NCI-H460 (cell line): ENCODE results near the gene VWA5A. TPM values are rescaled to one million over a fixed set of nuclear protein-coding genes. Genes with fewer than 3 reads are reported as not detected.
"Not testable (repeated sequence)": the region's sequence is repeated elsewhere in the genome, so short reads cannot be mapped to it uniquely, and the experiment has no call there.

Experiments
- DNase-seq: peaks from one replicate; pipeline ENCODE4 v3.0.0-alpha.2; 2016; ENCODE audit warnings: low read depth; ENCODE audit errors: extremely low read depth
- total RNA-seq: library from RNA; depleted of rRNA; stranded (reverse); fragments of >200 nt; shearing (Covaris generic); gene quantifications from 2 replicates; pipeline ENCODE4 v1.2.3, GENCODE V29; 2014

VWA5A gene
- total RNA-seq, 1 experiment from 2014 or later = 16.4 TPM

DNA sequence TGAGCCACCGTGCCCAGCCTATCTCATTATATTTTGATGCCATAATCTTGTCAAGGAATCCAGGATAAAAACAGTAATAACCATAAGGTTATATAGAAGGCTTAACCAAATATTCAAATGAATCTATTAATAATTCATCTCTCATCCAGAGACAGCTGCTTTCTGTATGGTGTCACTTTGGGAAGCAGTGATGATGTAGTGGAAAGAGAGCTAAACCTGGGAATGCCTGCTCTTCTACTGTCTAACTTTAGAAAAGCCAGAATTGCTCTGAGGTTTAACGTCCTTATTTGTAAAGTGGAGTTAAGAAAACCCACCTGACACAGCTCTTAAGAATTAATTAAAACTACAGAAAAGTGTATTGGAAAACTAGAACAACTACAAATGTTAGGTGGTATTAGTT, 38.6 kb downstream of the VWA5A start:
- no peak for DNase-seq

DNA sequence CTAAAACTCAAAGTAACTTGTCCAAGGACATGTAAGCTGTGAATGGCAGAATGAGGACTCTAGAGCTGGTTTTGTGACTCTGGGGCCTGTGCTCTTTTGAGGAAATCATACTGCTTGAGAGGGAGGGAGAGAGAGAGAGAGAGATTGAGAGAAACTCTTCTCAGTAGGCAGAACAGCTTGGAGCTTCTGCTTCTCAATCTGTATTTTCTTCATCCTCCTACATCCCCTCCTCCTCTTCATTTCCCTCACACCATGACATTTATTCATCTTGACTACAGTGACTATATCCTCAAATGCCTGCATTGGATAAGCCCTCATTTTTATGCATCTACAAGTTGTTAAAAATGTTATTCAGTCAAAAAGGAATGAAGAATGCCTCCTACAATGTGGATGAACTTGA, 44.2 kb downstream of the VWA5A start:
- no peak for DNase-seq

GRCh38 chr11:124160986-124161385, 45.7 kb downstream of the VWA5A start:
- no peak for DNase-seq

- DNase-seq = no peak
Measured at GRCh38 chr11:124167826-124168231, 52.6 kb downstream of the VWA5A start.

DNA sequence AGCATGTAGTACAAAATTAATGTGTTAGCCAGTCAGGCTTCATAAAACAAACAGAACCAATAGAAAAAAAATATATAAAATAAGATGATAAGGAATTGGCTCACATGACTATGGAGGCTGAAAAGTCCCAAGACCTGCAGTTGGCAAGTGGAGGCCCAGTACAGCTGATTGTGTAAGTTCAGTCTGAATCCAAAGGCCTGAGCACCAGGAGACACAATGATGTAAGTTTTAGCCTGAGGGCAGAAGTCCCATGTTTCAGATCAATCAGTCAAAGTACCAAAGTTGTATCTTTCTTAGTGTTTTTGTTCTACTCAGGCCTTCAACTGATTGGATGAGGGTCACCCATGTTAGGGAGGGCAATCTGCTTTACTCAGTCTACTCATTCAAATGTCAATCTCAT, 53.5 kb downstream of the VWA5A start:
- no peak for DNase-seq

GRCh38 chr11:124170315-124170714, 55.1 kb downstream of the VWA5A start:
- DNase-seq = not testable (repeated sequence)

DNA sequence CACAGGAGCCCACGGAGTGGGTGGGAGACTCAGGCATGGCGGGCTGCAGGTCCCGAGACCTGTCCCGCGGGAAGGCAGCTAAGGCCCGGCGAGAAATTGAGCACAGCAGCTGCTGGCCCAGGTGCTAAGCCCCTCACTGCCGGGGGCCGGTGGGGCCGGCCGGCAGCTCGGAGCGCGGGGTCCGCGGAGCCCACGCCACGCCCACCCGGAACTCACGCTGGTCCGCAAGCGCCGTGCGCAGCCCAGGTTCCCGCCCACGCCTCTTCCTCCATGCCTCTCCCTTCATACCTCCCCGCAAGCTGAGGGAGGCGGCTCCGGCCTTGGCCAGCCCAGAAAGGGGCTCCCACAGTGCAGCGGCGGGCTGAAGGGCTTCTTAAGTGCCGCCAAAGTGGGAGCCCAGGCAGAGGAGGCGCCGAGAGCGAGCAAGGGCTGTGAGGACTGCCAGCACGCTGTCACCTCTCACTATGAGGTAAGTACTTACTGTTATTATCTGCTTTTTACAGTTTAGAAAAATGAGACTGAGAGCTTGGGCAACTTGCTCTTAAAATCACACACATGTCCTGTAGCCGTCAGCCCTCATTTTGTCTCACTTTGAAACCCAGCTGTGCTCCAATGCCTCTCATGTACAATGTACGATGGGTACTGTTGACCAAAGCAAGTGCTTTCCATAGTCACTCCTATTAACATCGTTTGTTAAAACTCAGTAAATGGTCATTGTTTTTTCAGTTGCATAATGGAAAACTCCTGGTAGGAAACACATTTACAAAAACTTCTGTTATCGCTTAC, 55.7 kb downstream of the VWA5A start:
- no peak for DNase-seq

DNA sequence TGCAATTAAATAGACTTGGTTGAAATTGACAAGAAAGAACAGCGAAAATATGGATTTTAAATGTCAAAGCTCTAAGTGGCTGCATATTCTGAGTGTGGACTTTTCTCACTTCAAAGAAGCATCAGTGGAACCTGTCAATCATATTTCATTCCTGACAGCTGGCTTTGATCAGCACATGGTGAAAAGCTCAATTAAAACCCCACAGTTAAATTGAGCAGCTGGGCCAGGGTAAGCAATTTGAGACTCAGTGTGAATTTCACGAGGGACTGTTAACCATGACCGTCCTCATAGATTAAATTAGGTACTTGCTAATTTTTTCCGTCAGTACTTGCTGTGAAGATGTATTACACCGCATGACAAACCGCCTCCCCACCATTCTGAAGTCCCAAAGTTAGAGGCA, 56.9 kb downstream of the VWA5A start:
- DNase-seq = no peak

GRCh38 chr11:124172599-124172998, 57.3 kb downstream of the VWA5A start:
- DNase-seq = no peak

- peak; percentile 78 for DNase-seq
Measured at GRCh38 chr11:124174001-124174583, 58.8 kb downstream of the VWA5A start.

GRCh38 chr11:124176925-124177715, 61.9 kb downstream of the VWA5A start:
- no peak for DNase-seq

- DNase-seq = no peak
Measured at GRCh38 chr11:124179310-124179709, 64.1 kb downstream of the VWA5A start.

DNA sequence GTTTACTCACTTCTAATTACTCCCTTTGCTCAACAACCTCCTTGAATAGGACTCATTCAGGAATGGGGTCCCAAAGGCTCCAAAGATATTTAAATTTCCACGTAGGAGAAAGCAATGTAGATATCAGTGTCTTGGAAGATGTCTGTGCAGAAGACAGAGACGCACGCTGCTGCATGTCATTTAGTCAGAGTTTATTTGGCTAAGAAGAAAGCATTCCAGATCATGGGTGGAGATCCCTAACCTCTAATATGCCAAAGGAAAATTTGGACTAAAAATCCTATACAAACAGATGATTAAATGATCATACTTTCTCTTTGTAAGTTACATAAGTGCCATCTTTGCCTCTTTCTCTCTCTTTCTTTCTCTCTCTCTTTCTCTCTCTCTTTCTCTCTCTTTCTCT, 67.8 kb downstream of the VWA5A start, which contains the start of gene OR10D3:
OR10D3 (plus strand) TSS at position 278 of the 400 bp plus-strand sequence. CDS start 1,925 bp downstream, outside the sequence.
- DNase-seq = no peak

- DNase-seq = no peak
Measured at GRCh38 chr11:124190298-124191139, 75.3 kb downstream of the VWA5A start.

DNA sequence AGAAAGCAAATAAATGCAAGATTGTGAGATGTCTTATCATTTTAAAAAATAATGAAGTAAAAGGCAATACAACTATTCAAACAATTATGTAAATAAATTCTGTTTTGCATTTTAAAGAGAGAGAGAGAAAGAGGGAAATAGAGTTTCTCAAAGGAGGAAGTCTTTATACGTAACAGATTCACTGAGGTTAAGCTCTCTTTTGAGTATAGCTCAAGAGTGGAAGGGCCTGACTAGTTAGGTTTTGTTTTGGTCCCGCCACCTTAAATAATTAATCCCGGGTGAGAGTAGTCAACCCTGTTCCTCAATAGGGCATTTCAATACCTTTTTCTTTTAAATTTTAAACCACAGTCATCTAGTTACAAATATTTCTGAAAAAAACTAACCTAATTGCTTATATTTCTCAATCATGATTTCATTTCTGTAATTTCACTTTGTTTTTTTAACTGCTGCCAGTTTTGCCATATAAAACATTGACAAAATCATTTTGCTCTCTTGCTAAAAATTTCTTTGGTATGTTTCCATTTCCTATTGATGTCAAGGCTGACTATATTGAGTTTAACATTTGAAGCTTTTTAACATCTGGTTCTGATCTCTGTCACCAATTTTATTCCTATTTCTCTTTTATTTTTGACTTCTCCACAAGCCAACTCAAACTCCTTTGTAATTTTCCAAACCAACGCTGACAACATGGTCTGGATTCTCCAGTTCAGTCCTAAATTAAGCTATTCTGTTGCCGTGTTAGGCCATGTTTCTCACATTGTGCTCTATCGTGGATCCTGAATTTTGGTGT, 78.2 kb downstream of the VWA5A start:
- no peak for DNase-seq

GRCh38 chr11:124194293-124195188, 79.3 kb downstream of the VWA5A start:
- no peak for DNase-seq

DNA sequence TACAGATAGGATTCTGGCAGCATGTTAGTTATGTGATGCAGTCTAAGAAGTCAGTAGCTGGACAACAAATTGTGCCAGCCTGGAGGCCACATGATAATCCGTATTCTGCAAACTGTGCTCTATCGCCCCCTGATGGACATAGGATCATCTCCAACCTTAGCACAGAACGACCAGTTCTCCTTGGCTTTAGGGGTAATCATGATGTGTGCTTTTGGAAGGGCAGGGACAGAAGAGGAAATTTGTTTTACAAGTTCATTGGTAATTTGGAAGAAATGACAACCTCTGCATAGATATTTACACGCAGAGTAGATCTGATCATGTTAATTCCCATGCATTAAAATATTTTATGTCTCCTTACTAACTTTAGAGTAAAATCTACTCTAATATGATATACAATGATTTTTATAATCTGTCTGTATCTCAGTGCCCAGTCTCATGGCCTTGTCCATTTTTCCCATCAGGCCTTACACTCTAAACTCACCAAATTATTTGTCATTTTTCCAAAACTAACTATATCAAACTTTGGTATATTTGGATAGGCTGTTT, 80.0 kb downstream of the VWA5A start:
- DNase-seq = peak; percentile 68
